Left ventricle myocardium superior (tissue), 1 donor: Measurements from ENCODE around the gene UBL4A. TPM values are rescaled to one million over a fixed set of nuclear protein-coding genes. Genes with fewer than 3 reads are reported as not detected.

ENCODE experiments used
- ATAC-seq: fragments of 200-7000 bp; cut with Tn5 transposase; one replicate; pipeline ENCODE4 v1.9.1; 2020; ENCODE audit warnings: mild to moderate bottlenecking, moderate library complexity
- DNase-seq: peaks from one replicate; pipeline ENCODE4 v3.0.0-alpha.2; 2020
- intact Hi-C: fragments of 100-400 bp; cut with micrococcal nuclease; formaldehyde crosslinking; loops from one replicate; pipeline ENCODE4 v1.11.0; 2022
- total RNA-seq: library from RNA; stranded (reverse); fragmentation: NEBNext Ultra II Directional; extraction: Animal tissue kit (Norgen Biotek cat#: 25700); gene quantifications from one replicate; pipeline ENCODE4 v1.2.1, GENCODE V29; 2021
- donor health status: DM: no; HTN: yes; CAD: no; lungs with severe emphysema.

The UBL4A gene
- total RNA-seq, 1 donor from 2014 or later: 58.6 TPM

DNA sequence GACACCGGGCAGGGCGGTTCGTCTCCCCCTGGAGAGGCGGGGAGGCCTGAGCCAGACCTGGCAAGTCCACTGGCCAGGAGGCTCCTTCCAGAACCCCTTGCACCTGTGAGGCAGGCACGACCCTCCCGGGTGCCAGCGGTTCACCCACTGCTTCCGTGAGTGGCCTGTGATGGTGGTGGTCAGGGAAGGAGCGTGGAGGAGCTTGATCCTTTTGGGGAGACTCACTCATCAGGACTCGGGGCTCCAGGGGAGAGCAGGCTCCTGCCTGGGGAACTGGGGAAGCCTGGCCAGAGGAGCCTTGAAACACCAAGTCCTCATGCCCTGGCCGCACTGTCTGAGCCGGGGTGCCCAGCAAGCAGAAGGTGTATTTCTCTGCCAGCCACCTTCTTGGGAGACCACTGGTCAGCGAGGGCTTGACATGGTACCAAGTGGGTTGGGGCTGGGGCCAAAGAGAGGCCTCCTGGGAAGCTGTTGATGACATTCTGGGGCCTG is 41.6 kb downstream of the UBL4A start:
- DNase-seq (no peak), ATAC-seq (no peak)
- intact Hi-C loops: no loop called here

DNA sequence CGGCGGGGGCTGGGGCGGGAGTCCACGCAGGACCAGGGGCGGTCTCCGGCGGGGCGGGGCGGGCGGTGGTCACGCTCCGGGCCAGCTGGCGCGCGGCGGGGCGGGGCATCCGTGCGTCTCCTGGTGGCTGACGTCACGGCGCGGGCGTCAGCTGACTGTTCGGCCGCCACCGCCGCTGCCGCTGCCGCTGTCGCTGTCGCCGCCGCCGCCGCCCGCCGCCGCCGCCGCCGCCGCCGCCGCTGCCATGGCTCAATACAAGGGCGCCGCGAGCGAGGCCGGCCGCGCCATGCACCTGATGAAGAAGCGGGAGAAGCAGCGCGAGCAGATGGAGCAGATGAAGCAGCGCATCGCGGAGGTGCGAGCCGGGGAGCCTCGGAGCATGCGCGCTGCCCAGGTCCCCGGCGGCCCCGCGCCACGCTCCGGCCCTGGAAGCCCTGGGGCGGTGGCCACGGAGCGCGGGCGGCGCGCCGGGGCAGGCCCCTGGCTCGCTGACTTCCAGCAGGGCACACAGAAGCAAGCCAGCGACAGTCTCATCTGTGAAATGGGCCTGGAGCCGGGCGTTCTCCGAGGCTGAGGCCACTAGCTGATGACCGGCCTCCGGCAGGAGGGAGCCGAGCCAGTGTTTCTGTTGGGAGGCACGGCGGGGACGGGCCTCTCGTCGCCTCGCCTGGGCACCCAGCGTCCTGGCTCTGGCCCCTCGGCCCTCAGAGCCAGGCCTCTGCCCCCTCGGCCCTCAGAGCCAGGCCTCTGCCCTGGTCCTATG is 42.2 kb downstream of the UBL4A start, which contains the start of gene FAM50A:
FAM50A (plus strand) TSS at position 150 of the 763 bp plus-strand sequence; CDS start at position 245, 95 bp downstream.
- peak; percentile 91 for DNase-seq
- intact Hi-C loops: no loop called here
- ATAC-seq: peak; percentile 92

DNA sequence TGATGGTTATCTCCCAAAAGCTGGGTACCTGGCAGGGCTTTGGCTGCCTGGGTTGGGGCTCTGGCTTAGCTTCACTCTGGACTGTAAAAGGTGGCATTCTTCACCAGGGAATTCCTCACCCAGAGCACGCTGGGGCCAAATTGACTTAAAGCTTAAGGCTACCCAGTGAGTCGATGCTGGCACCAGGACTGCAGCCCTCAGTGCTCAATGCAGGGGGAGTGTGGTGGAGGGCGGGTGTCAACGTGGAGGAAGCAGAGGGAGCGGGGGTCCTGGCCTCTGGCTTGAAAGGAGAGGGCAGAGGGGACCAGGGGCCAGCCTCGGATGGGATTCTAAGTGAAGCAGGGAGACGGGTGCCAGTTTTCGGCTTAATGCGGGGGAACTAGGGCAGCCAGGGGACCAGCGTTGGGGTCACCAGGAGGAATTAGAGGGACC is 42.9 kb downstream of the UBL4A start:
- intact Hi-C loops: no loop called here
- ATAC-seq: peak; percentile 17
- DNase-seq: no peak

DNA sequence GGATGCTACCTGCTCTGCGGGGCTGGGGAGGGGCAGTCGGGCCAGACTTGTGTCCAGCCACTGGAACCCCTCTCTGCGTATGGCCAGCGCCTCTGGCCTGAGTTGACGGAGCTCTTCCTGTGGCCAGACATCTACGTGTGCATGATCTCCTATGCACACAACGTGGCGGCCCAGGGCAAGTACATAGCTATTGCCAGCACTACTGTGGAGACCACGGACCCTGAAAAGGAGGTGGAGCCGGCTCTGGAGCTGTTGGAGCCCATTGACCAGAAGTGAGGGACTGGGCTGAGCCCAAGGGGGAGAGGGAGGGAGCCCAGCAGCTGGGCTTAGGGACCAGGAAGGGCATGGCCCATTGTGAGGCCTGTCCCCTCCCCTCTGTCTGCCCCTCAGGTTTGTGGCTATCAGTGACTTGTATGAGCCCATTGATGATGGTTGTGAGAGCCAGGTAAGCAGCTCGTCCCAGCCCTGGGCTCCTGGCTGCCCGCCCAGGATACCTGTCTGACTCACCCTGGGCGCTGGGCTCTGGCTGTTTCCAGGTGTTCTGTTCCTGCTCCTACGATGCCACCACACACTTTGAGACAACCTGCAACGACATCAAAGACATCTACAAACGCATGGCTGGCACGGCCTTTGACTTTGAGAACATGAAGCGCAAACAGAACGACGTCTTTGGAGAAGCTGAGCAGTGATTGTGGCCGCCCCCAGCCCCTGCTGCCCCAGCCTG is 44.3 kb downstream of the UBL4A start:
- DNase-seq (no peak), ATAC-seq (no peak)
- intact Hi-C loops: no loop called here

- intact Hi-C loops: no loop called here
- DNase-seq (no peak), ATAC-seq (no peak)
Observed at GRCh38 chrX:154441564-154441963, 44.9 kb downstream of the UBL4A start.

GRCh38 chrX:154440623-154441357 is 45.6 kb downstream of the UBL4A start:
- no peak for ATAC-seq
- intact Hi-C loops: no loop called here
- no peak for DNase-seq

DNA sequence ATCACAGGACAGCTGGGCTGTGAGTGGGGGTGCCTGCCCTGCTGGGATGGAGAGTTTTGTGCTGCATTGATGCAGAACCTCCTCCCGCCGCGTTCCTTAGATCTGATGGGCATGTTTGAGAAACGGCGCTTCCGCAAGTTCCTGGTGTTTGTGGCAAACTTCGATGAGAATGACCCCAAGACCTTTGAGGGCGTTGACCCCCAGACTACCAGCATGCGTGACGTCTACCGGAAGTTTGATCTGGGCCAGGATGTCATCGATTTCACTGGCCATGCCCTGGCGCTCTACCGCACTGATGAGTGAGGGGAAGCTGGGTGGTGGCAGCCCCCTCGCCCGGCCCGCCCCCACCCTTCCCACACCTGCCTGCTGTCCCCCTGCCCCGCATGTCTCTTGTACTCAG is 46.6 kb downstream of the UBL4A start:
- DNase-seq: no peak
- intact Hi-C loops: no loop called here
- ATAC-seq: no peak

DNA sequence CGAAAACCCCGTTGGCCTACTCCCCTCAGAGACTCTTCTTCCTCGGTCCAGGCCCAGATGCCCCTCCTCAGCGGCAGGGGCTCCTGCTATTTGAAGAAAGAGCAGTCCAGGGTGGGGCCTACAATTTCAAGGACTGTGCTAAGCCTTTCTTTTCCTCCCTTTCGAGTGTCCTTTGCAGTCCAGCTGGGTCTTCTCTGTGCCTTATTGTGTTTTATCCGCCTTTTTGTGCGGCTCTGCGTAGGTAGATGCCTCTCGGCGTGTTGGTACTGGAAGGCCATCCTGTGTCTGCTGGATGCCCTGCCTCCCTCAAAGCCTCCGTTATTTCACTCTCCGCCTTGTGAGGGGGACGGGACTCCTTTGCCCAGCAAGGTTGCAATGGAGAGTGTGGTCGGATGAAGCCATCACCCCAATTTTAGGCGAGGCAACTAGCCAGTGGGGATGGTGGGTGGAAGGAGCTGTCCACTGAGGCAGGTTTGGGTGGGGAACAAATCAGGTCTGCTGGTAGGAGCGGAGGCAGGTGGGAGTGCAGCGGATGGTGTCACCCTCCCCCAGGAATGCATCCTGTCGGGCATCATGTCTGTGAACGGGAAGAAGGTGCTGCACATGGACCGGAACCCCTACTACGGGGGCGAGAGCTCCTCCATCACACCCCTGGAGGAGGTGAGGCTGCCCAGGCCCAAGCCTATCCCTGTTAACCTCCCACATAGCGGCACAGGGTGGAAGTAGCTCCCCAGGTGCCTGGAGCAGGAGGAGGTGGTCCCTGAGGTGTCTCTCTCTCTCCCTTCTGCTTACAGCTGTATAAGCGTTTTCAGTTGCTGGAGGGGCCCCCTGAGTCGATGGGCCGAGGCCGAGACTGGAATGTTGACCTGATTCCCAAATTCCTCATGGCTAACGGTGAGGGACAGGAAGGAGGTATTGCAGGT is 48.2 kb downstream of the UBL4A start:
- intact Hi-C loops: no loop called here
- ATAC-seq: no peak

DNA sequence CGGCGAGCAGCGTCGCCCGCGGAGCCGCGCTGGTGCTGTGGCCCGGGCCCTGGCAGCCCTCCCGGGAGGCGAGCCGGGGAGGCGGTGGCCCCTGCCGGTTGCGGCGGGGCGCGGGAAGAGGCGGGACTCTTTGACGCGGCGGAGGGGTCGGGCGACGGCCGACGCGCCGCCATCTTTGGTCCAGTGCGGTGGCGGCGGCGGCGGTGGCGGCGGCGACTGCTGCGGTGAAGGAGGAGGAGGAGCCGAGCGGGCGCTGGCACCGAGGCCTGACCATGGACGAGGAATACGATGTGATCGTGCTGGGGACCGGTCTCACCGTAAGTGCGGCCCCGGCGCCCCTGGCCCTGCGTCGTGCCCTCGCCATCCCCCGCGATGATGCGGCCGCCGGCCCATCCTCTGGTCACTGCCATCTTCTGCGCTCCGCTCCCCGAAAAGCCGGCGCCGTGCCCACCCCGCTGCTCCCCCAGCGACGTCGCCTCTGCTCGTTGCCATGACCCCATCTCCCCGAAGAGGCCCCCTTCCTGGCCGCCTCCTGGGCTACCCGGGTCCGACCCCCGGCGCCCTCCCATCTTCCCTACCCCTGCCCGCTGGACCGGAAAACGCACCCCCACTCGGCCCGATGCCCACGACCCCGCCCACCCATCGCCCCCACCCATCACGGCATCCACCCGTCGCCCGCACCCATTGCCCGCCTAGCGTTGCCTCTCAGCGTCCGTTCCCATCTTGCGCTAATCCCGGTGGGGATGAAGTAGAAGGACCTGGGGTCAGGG is 49.2 kb downstream of the UBL4A start, which contains the start of gene GDI1:
GDI1 (plus strand) TSS at position 172 of the 770 bp plus-strand sequence; CDS start at position 273, 101 bp downstream.
- intact Hi-C loops: no loop called here
- peak; percentile 69 for ATAC-seq
- peak; percentile 76 for DNase-seq

More for the DNA sequence above, 48.2 kb downstream of the UBL4A start:
- no peak for DNase-seq

DNA sequence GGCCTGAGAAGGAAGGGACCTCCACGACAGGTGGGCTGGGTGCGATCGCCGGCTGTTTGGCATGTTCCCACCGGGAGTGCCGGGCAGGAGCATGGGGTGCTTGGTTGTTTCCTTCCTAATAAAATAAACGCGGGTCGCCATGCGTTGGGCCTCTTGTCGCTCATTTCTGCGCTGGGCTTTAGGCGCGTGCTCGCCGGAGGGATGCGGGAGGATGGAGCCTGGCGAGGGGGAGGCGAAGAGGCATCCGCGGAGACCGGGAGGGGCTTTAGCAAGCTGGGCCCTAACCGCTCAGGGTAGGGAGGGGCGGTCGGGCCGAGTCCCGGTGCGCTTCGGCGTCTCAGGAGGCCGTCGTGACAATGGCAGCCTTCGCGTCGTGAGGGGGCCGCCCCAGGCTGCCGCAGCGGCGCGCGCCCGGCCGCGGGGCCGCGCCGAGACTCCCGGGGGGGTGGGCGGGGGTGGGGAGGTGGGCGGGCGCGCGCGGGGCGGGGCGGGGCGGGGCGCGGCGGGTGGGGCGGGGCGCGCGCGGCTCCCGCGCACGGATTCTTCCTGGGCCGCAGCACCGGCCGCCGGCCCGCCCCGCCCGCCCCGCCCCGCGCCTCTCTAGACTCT is 49.9 kb downstream of the UBL4A start:
- ATAC-seq (peak; percentile 60), DNase-seq (peak; percentile 62)
- intact Hi-C loops: no loop called here

DNA sequence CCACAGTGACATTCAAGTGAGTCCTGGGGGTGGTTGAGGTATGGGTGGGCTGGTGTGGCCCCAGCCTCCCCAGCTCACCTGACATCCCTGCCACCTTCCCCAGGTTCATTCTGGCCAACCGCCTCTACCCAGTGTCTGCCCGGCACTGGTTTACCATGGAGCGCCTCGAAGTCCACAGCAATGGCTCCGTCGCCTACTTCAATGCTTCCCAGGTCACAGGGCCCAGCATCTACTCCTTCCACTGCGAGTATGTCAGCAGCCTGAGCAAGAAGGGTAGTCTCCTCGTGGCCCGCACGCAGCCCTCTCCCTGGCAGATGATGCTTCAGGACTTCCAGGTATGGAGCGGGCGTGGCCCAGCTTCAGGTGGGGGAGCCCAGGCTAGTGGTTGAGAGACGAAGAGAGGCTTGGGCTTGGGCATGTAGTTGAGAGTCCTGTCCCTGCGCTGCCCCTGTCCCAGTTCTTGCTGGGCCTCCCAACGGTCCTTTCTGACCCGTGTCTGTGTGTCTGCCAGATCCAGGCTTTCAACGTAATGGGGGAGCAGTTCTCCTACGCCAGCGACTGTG is 51.2 kb downstream of the UBL4A start:
- no peak for DNase-seq
- no peak for ATAC-seq
- intact Hi-C loops: no loop called here

DNA sequence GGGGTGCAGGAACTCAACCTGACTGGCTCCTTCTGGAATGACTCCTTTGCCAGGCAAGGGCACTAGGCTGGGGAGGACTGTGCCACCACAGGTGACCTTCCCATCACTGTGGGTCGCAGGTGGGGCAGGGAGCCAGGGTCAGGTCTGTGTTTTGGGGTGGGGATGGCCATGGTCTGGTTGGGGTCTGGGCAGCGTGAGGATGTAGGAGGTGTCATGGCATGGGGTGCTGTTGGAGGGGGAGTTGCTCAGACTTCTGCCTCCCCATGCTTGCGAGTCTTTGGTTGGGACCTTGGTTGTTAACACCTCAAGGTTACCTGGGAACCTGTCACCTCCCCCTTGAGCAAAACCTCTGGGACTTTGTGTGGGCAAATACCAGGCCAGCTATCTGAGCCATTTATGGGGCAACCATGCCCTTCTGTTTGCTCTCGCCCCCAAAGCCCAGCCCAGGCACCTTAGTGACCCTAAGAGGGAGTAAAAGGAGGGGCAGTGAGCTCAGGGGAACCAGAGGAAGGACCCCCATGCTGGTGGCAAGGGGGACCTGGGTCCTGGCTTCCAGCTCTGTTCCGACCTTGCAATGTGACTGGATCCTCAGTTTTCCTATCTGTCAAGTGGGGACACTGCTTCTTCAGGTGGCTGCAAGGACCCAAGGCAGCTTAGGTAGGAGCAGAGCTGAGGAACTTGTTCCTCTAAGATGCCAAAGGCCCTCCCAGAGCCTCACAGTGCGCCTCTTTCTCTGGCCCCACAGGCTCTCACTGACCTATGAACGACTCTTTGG is 51.8 kb downstream of the UBL4A start:
- intact Hi-C loops: no loop called here
- no peak for ATAC-seq
- no peak for DNase-seq
